H1 (cell line): ENCODE measurements around the gene TMC4. TPM values are rescaled to one million over a fixed set of nuclear protein-coding genes. Genes with fewer than 3 reads are reported as not detected.

Experiments
- CBX8 ChIP-seq: fragments of 300-800, 300-1000 bp; sonication (generic); IDR thresholded peaks from 2 replicates; pipeline ENCODE4 v1.7.1; 2016; ENCODE audit warnings: low read depth, low read length, borderline replicate concordance
- CHD2 ChIP-seq: IDR thresholded peaks from 2 replicates; pipeline ENCODE4 v1.6.1; 2012; ENCODE audit warnings: low read length, improper control_type of control experiment
- GTF2F1 ChIP-seq: IDR thresholded peaks from 2 replicates; pipeline ENCODE4 v1.6.1; 2012; ENCODE audit warnings: low read depth, low read length, improper control_type of control experiment, borderline replicate concordance
- KDM1A ChIP-seq: fragments of 200-600, 300-600 bp; sonication (generic); IDR thresholded peaks from 2 replicates; pipeline ENCODE4 v1.7.1; 2016; ENCODE audit warnings: mild to moderate bottlenecking, low read length, borderline replicate concordance
- RFX5 ChIP-seq: IDR thresholded peaks from 2 replicates; pipeline ENCODE4 v1.6.1; 2011; ENCODE audit warnings: low read depth, low read length, improper control_type of control experiment, borderline replicate concordance
- SP2 ChIP-seq: IDR thresholded peaks from 2 replicates; pipeline ENCODE4 v1.6.1; 2012; ENCODE audit warnings: mild to moderate bottlenecking, low read length, inconsistent platforms
- SP4 ChIP-seq: IDR thresholded peaks from 2 replicates; pipeline ENCODE4 v1.6.1; 2012; ENCODE audit warnings: low read length, inconsistent platforms
- TCF12 ChIP-seq: IDR thresholded peaks from 2 replicates; pipeline ENCODE4 v1.6.1; 2011; ENCODE audit warnings: low read depth, mild to moderate bottlenecking, low read length
- polyA plus RNA-seq, 7 experiments: library from polyadenylated mRNA; depleted of rRNA in 3 of 7; stranded (reverse) in 5 of 7; unstranded in 2 of 7; fragments of >200 nt in 5 of 7; fragments of 200-250 nt in 2 of 7; gene quantifications; 1 replicate in 5 of 7; 2 replicates in 1 of 7; 4 replicates in 1 of 7; pipeline versions ENCODE4 v1.2.1 to v1.2.3, GENCODE V29; 2011 to 2013; ENCODE audit warnings: missing spikeins in 2 of 7, mixed read lengths in 2 of 7
- total RNA-seq: library from RNA; stranded (reverse); fragmentation: NEBNext Ultra II Directional; extraction: Animal tissue kit (Norgen Biotek cat#: 25700); gene quantifications from 2 replicates; pipeline ENCODE4 v1.2.1, GENCODE V29; 2021

TMC4 gene
- total and polyA plus RNA-seq, 2 of the 8 experiments (the other 6 are each of a cell fraction or from before 2014, with no cell fraction given) = 5.5 to 6.3 TPM

- no peak for TF ChIP-seq CHD2
- TF ChIP-seq SP2 = no peak
- TF ChIP-seq CBX8 = no peak
- TF ChIP-seq KDM1A = no peak
- no peak for TF ChIP-seq SP4
- no peak for TF ChIP-seq RFX5
- no peak for TF ChIP-seq TCF12
- TF ChIP-seq GTF2F1 = no peak
Measured at GRCh38 chr19:54186351-54186750, 13.4 kb upstream of the TMC4 start (continued).
